ENCODE measurements around the gene PRR19.

Gene PRR19

DNA sequence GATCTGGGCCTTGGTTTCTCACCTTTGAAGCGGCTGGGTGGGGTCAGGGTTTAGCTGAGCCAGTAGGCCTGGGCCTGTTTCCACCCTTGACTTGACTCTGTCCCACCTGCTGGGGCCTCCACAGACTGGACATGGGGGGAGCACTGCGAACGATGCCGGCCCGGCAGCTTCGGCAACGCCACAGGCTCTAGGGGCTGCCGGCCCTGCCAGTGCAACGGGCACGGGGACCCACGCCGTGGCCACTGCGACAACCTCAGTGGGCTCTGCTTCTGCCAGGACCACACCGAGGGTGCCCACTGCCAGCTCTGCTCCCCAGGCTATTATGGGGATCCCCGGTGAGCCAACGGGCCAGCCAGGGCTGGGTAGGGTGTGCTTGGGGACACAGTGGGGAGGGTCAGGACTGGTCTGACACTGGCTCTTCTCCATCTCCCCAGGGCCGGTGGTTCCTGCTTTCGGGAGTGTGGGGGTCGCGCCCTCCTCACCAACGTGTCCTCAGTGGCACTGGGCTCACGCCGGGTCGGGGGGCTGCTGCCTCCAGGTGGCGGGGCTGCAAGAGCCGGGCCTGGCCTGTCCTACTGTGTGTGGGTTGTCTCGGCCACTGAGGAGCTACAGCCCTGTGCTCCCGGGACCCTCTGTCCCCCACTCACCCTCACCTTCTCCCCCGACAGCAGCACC is 51.5 kb downstream of the PRR19 start:
- DNase-seq: no peak

DNA sequence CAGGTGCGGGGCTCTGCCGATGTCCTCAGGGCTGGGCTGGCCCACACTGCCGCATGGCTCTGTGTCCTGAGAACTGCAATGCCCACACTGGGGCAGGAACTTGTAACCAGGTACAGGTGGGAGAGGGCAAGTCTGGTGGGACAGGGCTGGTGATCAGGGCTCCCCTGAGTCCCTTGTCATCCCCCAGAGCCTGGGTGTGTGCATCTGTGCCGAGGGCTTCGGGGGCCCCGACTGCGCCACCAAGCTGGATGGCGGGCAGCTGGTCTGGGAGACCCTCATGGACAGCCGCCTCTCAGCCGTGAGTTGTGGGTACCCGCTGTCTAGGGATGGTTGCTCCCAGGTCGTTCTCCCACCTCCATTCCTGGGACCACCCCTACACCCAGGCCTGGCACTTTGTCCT is 54.0 kb downstream of the PRR19 start:
- no peak for DNase-seq

DNA sequence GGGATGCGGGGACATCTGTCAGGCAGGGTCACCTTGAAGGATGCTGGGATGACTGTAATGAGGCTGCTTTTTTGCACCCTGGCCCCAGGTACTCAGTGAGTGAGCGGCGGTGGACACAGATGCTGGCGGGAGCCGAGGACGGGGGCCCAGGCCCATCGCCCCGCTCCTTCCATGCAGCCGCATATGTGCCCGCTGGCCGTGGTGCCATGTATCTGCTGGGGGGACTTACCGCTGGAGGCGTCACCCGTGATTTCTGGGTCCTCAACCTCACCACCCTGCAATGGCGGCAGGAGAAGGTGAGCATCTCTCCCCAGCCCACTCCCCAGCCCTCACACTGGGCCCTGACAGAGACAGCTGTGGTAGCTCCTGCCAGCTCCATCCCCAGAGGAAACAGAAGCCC is 54.8 kb downstream of the PRR19 start:
- no peak for DNase-seq

GRCh38 chr19:42357290-42357689 is 55.4 kb downstream of the PRR19 start:
- DNase-seq: no peak
